ENCODE data around the gene COA1. TPM values are rescaled to one million over a fixed set of nuclear protein-coding genes. Genes with fewer than 3 reads are reported as not detected.

Gene COA1
- total RNA-seq, 4 donors from 2014 or later = 38.5 to 64.0 (median 50.5) TPM

DNA sequence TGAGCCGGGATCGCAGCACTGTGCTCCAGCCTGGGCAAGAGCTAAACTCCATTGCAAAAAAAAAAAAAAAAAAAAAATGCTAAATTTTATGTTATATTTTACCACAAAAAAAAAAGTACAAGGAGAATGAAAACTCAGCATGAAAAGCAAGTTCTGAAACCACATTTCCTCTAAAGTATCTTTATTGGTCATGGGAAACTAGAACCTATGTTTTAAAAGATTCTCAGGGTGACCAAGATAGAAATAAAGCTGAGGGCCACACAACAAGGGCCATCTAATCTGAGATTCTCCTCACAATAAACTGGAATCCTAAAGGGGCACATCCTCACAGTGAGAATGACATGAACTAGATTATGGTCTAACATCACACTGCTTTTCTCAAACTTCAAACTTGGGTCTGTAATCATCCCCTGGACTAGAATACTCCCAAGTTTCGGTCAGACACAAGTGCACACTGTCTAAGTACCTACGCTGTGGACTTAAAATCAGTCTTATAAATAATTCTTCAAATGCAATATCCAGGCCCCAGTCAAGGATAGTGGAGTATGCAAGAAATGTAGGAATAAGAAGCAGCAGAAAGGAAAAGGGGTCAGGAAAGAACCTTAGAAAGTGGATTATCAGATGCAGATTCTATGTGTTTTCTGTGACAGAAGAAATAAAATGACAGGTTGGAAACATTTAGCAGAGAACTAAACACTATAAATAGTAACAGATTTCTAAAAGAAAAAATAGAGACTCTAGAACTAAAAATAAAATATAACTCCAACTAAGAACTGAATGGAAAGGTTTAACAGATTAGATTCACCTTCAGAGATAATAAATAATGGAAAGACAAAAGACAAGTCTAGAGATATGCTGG, 49.9 kb downstream of the COA1 start:
- TF ChIP-seq, protein P1, sequence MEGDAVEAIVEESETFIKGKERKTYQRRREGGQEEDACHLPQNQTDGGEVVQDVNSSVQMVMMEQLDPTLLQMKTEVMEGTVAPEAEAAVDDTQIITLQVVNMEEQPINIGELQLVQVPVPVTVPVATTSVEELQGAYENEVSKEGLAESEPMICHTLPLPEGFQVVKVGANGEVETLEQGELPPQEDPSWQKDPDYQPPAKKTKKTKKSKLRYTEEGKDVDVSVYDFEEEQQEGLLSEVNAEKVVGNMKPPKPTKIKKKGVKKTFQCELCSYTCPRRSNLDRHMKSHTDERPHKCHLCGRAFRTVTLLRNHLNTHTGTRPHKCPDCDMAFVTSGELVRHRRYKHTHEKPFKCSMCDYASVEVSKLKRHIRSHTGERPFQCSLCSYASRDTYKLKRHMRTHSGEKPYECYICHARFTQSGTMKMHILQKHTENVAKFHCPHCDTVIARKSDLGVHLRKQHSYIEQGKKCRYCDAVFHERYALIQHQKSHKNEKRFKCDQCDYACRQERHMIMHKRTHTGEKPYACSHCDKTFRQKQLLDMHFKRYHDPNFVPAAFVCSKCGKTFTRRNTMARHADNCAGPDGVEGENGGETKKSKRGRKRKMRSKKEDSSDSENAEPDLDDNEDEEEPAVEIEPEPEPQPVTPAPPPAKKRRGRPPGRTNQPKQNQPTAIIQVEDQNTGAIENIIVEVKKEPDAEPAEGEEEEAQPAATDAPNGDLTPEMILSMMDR (IDR thresholded peaks at IDR 0.05; ENCODE audit: low read depth) = no peak

DNA sequence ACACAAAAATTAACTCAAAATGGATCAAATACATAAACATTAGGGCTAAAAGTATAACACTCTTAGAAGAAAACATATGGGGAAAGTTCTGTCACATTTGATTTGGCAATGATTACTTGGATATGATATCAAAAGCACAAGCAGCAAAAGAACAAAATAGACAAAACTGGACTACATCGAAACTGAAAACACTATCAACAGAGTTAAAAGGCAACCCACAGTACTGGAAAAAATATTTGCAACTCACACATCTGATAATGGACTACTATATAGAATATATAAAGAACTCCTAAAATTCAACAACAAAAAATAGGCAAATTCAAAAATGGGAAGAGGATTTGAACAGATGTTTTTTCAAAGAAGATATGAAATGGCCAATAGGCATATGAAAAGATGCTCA, 51.0 kb downstream of the COA1 start:
- TF ChIP-seq, protein P1 (IDR thresholded peaks at IDR 0.05; ENCODE audit: low read depth) = no peak

DNA sequence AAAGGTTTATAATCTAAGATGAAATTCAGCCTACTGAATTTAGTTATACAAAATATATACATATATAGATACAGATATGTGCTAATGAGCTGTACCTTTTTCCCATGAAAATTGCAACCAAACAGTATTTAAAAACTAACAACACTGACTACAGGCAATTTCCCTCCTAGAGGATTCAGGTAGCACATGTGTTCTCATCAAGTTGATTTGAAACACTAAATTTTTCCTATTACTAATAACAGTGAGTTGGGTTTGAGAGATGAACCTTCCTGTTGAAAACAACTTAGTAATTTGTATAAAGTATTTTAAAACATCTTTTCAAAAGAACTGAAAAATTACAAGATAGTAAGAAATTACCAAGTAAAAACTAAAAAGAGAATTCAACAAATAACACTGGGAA, 51.5 kb downstream of the COA1 start:
- TF ChIP-seq, protein P1 (IDR thresholded peaks at IDR 0.05; ENCODE audit: low read depth) = no peak

DNA sequence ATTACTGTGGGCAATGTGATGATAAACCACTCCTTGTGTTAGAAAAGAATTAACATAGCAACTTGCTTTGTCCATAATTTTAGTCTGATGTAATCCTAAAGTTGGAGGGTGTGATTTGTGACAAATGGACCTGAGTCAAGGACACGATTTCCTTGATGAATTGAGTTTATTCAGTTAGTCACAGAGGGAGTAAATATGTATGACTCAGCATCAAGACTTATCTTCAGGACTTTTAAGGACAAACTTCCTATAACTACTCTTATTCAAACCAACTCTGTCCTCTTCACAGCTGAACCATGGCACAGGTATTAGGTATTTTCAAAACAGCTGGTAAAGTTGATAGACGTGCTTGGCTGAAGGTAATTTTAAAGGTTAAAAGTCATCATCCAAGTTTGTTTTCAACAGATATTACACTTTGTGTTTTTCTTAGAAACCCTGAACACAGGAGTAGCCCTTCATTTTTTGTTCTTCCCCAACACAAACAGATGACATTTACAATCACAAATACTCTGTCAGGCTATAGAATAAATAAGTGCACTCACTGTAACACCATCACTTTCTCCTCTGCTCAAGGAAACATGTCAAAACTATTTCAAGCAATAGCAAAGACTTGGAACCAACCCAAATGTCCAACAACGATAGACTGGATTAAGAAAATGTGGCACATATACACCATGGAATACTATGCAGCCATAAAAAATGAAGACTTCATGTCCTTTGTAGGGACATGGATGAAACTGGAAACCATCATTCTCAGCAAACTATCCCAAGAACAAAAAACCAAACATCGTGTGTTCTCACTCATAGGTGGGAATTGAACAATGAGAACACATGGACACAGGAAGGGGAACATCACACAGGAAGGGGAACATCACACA, 54.5 kb downstream of the COA1 start:
- TF ChIP-seq, protein P1 (IDR thresholded peaks at IDR 0.05; ENCODE audit: low read depth) = no peak

DNA sequence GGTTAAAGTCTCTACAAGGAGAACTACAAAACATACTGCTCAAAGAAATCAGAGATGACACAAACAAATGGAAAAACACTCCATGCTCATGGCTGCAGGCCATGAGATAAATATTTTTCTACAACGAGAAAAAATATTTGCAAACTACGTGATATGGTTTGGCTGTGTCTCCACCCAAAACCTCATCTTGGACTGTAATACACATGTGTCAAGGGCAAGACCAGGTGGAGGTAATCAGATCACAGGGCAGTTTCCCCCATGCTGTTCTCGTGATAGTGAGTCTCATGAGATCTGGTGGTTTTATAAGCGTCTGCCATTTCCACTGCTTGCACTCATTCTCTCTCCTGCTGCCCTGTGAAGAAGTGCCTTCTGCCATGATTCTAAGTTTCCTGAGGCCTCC, 57.8 kb downstream of the COA1 start:
- TF ChIP-seq, protein P1 (IDR thresholded peaks at IDR 0.05; ENCODE audit: low read depth) = no peak

DNA sequence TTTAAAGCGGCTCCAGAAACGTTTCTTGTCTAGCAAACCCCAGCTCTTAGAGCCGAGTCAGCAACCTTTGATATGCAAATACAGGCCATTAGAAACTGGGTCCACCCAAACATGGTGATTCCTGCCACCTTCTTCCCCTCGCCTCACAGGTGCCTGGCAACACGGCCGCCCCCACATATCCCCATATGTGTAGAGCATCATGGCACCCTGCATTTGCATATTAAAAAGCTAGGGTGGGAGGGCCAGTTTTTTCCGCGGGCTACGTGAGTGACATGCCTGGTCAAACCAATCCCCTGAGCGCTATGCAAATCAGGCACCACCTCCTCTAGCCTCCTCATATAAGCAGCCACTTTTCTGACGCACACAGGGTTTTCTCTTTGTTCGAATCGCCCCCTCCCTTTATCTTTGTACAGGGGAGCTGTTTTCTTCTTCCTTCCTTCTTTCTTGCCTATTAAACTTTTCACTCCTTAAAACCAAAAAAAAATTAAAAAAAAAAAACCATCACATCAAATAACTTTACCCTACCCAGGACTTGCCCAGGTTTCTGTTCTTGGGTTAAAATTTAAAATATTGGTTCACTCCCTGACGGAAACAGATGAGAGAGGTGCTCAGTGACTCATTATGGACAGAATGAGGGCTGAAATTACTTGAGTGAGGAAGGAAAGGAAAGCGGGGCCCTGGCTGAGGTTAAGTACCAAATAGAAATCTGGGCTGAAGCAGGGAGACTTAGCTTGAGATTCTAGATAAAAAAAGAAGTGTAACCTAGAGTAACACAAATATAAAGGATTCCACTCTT, 59.8 kb downstream of the COA1 start:
- TF ChIP-seq, protein P1 (IDR thresholded peaks at IDR 0.05; ENCODE audit: low read depth) = no peak

All from subcutaneous adipose tissue (tissue), 4 donors.